Chondrocyte (in vitro differentiated cells): Measurements from ENCODE around the gene TMEM141. TPM values are rescaled to one million over a fixed set of nuclear protein-coding genes. Genes with fewer than 3 reads are reported as not detected.

Source experiments
- DNase-seq: peaks from one replicate; pipeline ENCODE4 v3.0.0; 2021; ENCODE audit warnings: mixed read lengths, low spot score
- H3K27ac Mint-ChIP-seq: one replicate; pipeline ENCODE4 v1.8.0; 2021; ENCODE audit warnings: mild to moderate bottlenecking, moderate library complexity, mixed read lengths; ENCODE audit not compliant: unreplicated experiment
- H3K27me3 Mint-ChIP-seq: 2 replicates; pipeline ENCODE4 v1.8.0; 2021; ENCODE audit warnings: low read depth, mixed read lengths
- H3K36me3 Mint-ChIP-seq: 2 replicates; pipeline ENCODE4 v1.8.0; 2021; ENCODE audit warnings: low read depth, mixed read lengths
- H3K4me1 Mint-ChIP-seq: 2 replicates; pipeline ENCODE4 v1.8.0; 2021; ENCODE audit warnings: low read depth, mild to moderate bottlenecking, mixed read lengths
- H3K4me3 Mint-ChIP-seq: one replicate; pipeline ENCODE4 v1.8.0; 2021; ENCODE audit warnings: mild to moderate bottlenecking, moderate library complexity, mixed read lengths; ENCODE audit not compliant: unreplicated experiment
- H3K9me3 Mint-ChIP-seq: 2 replicates; pipeline ENCODE4 v1.8.0; 2021; ENCODE audit warnings: low read depth, mixed read lengths
- CTCF ChIP-seq: fragments of 200-600 bp; sonication (generic); IDR thresholded peaks from 2 replicates; pipeline ENCODE4 v1.5.0; 2021; ENCODE audit warnings: antibody characterized with exemption, mild to moderate bottlenecking, moderate library complexity
- total RNA-seq: library from RNA; stranded (reverse); gene quantifications from 3 replicates; pipeline ENCODE4 v1.2.1, GENCODE V29; 2021

Gene TMEM141
- total RNA-seq, 1 donor from 2014 or later = 31.2 TPM

- peaks cover 11% of the 10 kb centered on the region for H3K9me3 Mint-ChIP-seq
- H3K4me3 Mint-ChIP-seq = no peak overlapping the region
- H3K27ac Mint-ChIP-seq = no peak overlapping the region
- peaks cover 16% of the 10 kb centered on the region for H3K27me3 Mint-ChIP-seq
- H3K36me3 Mint-ChIP-seq = peaks cover 1% of the 10 kb centered on the region
- peak; percentile 36 for DNase-seq
- H3K4me1 Mint-ChIP-seq = peaks cover 2% of the 10 kb centered on the region
- peak; percentile 71 for TF ChIP-seq CTCF
Measured at GRCh38 chr9:136769710-136770191, 21.4 kb upstream of the TMEM141 start.

- peaks cover 1% of the 10 kb centered on the region for H3K36me3 Mint-ChIP-seq
- H3K9me3 Mint-ChIP-seq = peaks cover 11% of the 10 kb centered on the region
Measured at GRCh38 chr9:136771907-136772415, 19.2 kb upstream of the TMEM141 start.

GRCh38 chr9:136773386-136774044 is 17.6 kb upstream of the TMEM141 start:
- Mint-ChIP-seq H3K4me3 (no peak overlapping the region), H3K27ac (no peak overlapping the region), H3K36me3 (peaks cover 11% of the 10 kb centered on the region), H3K4me1 (peaks cover 2% of the 10 kb centered on the region), H3K9me3 (peaks cover 11% of the 10 kb centered on the region), H3K27me3 (peaks cover 20% of the 10 kb centered on the region)
- no peak for TF ChIP-seq CTCF
- DNase-seq = peak; percentile 54

More at GRCh38 chr9:136771907-136772415, 19.2 kb upstream of the TMEM141 start:
- no peak for TF ChIP-seq CTCF
- Mint-ChIP-seq H3K27me3 (peaks cover 16% of the 10 kb centered on the region), H3K4me3 (no peak overlapping the region), H3K4me1 (peaks cover 2% of the 10 kb centered on the region), H3K27ac (no peak overlapping the region)
- DNase-seq = peak; percentile 13

GRCh38 chr9:136774416-136775045 is 16.6 kb upstream of the TMEM141 start:
- no peak for TF ChIP-seq CTCF
- Mint-ChIP-seq H3K9me3 (peaks cover 11% of the 10 kb centered on the region), H3K36me3 (peaks cover 11% of the 10 kb centered on the region), H3K27ac (no peak overlapping the region), H3K4me1 (peaks cover 2% of the 10 kb centered on the region), H3K27me3 (peaks cover 28% of the 10 kb centered on the region), H3K4me3 (no peak overlapping the region)
- peak; percentile 55 for DNase-seq

- Mint-ChIP-seq H3K4me3 (no peak overlapping the region), H3K27ac (no peak overlapping the region), H3K27me3 (peaks cover 33% of the 10 kb centered on the region), H3K4me1 (peaks cover 2% of the 10 kb centered on the region), H3K36me3 (peaks cover 11% of the 10 kb centered on the region), H3K9me3 (peaks cover 11% of the 10 kb centered on the region)
- TF ChIP-seq CTCF = no peak
- peak; percentile 58 for DNase-seq
Measured at GRCh38 chr9:136775191-136775590, 16.0 kb upstream of the TMEM141 start.
